DMS114 treated with DMSO at 0.1 percent for 48 hours (cell line): ENCODE data around the gene C18orf63.
A peak's percentile ranks its signal among the peaks of the same experiment; 100 is the strongest.
"Not testable (repeated sequence)": the region's sequence is repeated elsewhere in the genome, so short reads cannot be mapped to it uniquely, and the experiment has no call there.

Source experiments
- DNase-seq: peaks from one replicate; lab custom pipeline; 2025; ENCODE audit not compliant: unreplicated experiment; lab: John Stamatoyannopoulos, UW

Gene C18orf63

GRCh38 chr18:74286106-74286855 lies 29.4 kb upstream of the C18orf63 start:
- no peak for DNase-seq

GRCh38 chr18:74286856-74287255 lies 28.8 kb upstream of the C18orf63 start:
- no peak for DNase-seq

DNA sequence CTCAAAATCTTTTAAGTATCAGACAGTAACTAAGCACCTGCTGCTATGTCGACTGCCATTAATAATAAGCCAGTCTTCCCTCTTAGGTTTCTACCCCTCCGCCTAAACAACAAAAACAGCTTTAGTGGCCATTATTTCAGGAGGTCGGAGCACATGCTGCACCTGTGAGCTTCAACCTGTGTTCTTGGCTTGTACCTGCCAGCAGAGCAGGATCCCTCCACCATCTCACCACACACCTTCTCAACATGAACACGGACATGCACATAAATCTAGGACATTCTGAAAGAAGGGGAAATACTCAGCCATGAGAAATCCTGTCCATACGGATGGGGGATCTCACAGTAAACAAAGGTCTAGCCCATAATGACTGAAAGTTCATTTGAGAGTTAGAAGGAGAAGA lies 27.6 kb upstream of the C18orf63 start:
- DNase-seq = no peak

- DNase-seq = no peak
Observed at GRCh38 chr18:74288730-74289129, 26.9 kb upstream of the C18orf63 start.

DNA sequence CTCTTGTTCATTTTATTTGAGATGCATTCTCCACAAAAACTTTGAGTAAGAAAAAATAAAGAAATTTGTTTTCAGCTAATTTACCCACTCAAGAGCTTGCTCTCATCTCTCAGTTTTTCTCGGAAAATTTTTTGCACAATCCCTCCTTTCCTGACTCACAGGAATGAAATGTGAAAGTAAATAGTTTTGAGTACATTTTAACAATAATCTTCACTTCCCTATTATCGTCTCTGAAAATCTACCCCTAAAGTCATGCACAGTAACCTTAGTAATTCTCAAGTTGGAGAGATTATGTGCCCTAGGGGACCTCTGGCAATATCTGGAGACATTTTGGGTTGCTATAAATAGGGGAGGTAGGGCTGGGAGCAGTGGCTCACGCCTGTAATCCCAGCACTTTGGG lies 26.5 kb upstream of the C18orf63 start:
- no peak for DNase-seq

- DNase-seq = no peak
Observed at GRCh38 chr18:74290021-74290420, 25.6 kb upstream of the C18orf63 start.

GRCh38 chr18:74290794-74291471 lies 24.7 kb upstream of the C18orf63 start:
- no peak for DNase-seq

- DNase-seq = no peak
Observed at GRCh38 chr18:74291472-74291770, 24.2 kb upstream of the C18orf63 start.

- peak; percentile 81 for DNase-seq
Observed at GRCh38 chr18:74291771-74292540, 23.7 kb upstream of the C18orf63 start, which contains the start of gene CYB5A. CYB5A (minus strand) TSS chr18:74291963; CDS start chr18:74291875, 88 bp downstream.

DNA sequence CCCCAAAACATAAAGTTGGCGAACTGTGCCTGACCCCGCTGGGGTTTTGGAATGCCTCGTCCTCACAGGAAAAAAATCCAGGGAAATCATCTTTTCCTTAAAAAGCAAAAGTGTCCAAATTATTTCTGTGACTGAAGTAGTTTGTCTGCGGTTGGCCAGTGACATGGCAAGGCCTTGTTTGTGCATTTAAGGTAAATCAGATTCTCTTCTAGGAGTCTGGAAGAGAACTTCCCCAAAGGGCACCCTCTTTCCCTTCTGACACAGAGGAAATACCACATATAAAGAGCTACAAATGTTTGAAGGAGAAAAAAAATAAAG lies 23.1 kb upstream of the C18orf63 start:
- DNase-seq = no peak

- not testable (repeated sequence) for DNase-seq
Observed at GRCh38 chr18:74292982-74293381, 22.7 kb upstream of the C18orf63 start.

DNA sequence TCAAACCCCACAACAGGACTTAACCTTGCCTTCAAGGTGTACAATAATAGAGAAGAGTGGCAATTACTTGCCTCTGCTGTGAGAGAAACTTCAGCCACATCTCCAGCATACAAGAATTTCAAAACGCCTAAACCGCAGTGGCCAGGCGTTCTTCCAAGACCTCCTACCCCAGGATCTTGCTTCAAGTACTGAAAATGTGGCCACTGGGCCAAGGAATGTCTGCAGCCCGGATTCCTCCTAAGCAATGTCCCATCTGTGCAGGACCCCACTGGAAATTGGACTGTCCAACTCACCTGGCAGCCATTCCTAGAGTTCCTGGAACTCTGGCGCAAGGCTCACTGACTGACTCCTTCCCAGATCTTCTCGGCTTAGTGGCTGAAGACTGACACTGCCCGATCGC lies 21.1 kb upstream of the C18orf63 start:
- DNase-seq = no peak

DNA sequence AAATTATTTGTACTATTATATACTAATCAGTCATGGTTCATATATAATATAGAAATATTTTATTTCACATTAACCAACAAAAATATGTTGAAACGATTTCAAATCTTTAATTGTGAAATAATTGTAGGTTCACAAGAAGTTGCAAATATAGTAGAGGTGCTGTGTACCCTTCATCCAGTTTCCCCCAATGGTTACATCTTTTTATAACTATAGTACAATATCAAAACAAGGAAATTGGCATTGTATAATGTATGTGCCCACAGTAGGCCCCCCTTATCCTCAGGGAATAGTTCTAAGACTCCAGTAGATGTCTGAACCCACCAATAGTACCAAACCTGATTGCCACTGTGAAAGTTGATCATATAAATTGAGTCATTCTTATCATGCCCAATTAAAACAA lies 16.5 kb upstream of the C18orf63 start:
- DNase-seq = no peak

DNA sequence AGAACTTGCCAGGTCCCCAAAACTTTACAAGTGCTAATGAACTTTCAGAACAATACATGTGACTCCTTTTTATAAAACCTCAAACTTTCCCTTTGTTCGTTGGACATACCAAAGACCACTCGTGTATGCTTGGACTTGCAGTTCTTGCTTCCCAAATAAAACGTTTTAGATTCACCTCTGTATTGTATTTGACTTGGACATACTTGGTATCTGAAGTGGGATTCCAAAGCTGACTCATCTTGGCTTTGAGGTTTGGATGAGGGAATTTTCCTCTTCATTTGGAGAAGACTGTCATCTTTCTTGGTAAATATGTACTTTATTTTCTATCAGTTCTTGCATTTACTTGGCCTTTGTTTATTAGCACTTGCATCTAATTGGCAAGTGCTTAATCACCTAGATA lies 15.9 kb upstream of the C18orf63 start:
- no peak for DNase-seq

DNA sequence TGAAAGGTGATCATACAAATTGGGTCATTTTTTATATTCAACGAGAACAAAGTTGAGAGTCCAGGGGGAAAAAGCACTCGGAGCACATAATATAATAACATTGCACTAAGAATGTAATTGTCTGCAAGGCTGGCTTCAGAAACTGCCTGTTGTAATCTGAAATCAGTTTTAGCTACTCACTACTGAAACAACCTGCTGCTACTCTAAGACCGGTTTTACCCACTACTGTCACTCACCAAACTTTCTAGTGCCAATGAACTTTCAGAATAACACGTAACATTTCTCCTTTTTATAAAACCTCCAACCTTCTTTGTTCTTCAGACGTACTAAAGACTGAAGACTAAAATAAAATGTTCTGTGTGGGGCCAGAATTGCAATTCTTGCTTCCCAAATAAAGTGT lies 12.3 kb upstream of the C18orf63 start:
- no peak for DNase-seq

GRCh38 chr18:74303936-74304335 lies 11.7 kb upstream of the C18orf63 start:
- DNase-seq = no peak

DNA sequence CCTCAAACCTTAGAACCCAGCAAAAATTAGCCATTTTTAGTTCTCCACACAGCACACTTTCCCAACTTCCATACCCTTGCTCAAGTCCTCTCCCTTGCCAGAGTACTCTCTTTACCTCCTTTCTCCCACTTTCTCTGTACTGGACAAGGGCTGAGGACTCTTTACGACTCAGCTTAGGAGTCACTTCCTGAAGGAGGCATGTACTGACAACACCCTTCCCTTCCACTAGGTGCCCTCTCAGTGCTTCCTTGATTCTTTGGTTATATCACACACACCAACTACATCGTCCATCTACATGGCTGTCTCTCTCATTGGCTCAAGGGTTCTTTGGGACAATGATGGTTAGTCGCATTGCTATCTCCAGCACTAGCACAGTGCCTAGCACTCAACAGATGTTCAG lies 5.2 kb upstream of the C18orf63 start:
- DNase-seq = peak; percentile 1

GRCh38 chr18:74311000-74311399 lies 4.6 kb upstream of the C18orf63 start:
- no peak for DNase-seq

GRCh38 chr18:74314759-74315463 lies 728 bp upstream of the C18orf63 start:
- no peak for DNase-seq

GRCh38 chr18:74316257-74317170 lies 875 bp downstream of the C18orf63 start:
- no peak for DNase-seq

GRCh38 chr18:74326231-74326630 lies 10.6 kb downstream of the C18orf63 start:
- DNase-seq = no peak
